Fibroblast of the aortic adventitia (primary cell): ENCODE results near the gene ERMAP. TPM values are rescaled to one million over a fixed set of nuclear protein-coding genes. Genes with fewer than 3 reads are reported as not detected.
A peak's percentile ranks its signal among the peaks of the same experiment; 100 is the strongest.
"Not testable (repeated sequence)": the region's sequence is repeated elsewhere in the genome, so short reads cannot be mapped to it uniquely, and the experiment has no call there.

Experiments
- DNase-seq: peaks from one replicate; pipeline ENCODE4 v3.0.0-alpha.2; 2010; ENCODE audit warnings: low read depth
- H3K4me3 ChIP-seq: 2 replicates; pipeline ENCODE4 v1.5.1; 2011; ENCODE audit warnings: low read depth, mild to moderate bottlenecking, control low read depth, low read length, moderate library complexity
- CTCF ChIP-seq: IDR thresholded peaks from 2 replicates; pipeline ENCODE4 v1.5.1; 2011; ENCODE audit warnings: mild to moderate bottlenecking, low read length, control low read depth, inconsistent platforms; ENCODE audit not compliant: insufficient read depth
- total RNA-seq: library from RNA; depleted of rRNA; stranded (reverse); fragments of >200 nt; gene quantifications from 2 replicates; pipeline ENCODE4 v1.2.3, GENCODE V29; 2012; ENCODE audit warnings: low replicate concordance

Gene ERMAP
- total RNA-seq, 1 donor = 16.3 TPM

- no peak for TF ChIP-seq CTCF
- peak; percentile 4 for DNase-seq
- no peak overlapping the region for H3K4me3 ChIP-seq
These were observed 36.4 kb downstream of the ERMAP start for GRCh38 chr1:42853116-42853884.

GRCh38 chr1:42856554-42856953 is 39.6 kb downstream of the ERMAP start:
- not testable (repeated sequence) for DNase-seq, H3K4me3 ChIP-seq

- not testable (repeated sequence) for H3K4me3 ChIP-seq, DNase-seq
These were observed 42.4 kb downstream of the ERMAP start for GRCh38 chr1:42859366-42859765.

- peak; percentile 23 for TF ChIP-seq CTCF
- DNase-seq = no peak
- H3K4me3 ChIP-seq = no peak overlapping the region
These were observed 43.6 kb downstream of the ERMAP start for GRCh38 chr1:42860339-42861013.

- no peak for DNase-seq
- no peak overlapping the region for H3K4me3 ChIP-seq
- no peak for TF ChIP-seq CTCF
These were observed 44.1 kb downstream of the ERMAP start for GRCh38 chr1:42861014-42861399.

GRCh38 chr1:42866549-42866948 is 49.6 kb downstream of the ERMAP start:
- DNase-seq = no peak
- TF ChIP-seq CTCF = no peak
- no peak overlapping the region for H3K4me3 ChIP-seq

GRCh38 chr1:42868466-42868865 is 51.5 kb downstream of the ERMAP start:
- not testable (repeated sequence) for DNase-seq, H3K4me3 ChIP-seq

- DNase-seq, H3K4me3 ChIP-seq: not testable (repeated sequence)
These were observed 52.3 kb downstream of the ERMAP start for GRCh38 chr1:42869254-42869653.

- not testable (repeated sequence) for DNase-seq, H3K4me3 ChIP-seq
These were observed 52.8 kb downstream of the ERMAP start for GRCh38 chr1:42869751-42870150.

GRCh38 chr1:42873108-42873507 is 56.2 kb downstream of the ERMAP start:
- DNase-seq, H3K4me3 ChIP-seq: not testable (repeated sequence)
